NB4 (cell line): ENCODE measurements around the gene ZFAND6.

Experiments
- MYC ChIP-seq: IDR thresholded peaks from 2 replicates; pipeline ENCODE4 v1.6.1; 2011; ENCODE audit warnings: low read depth, low read length
- POLR2A ChIP-seq: IDR thresholded peaks from 2 replicates; pipeline ENCODE4 v1.6.1; 2011; ENCODE audit warnings: mild to moderate bottlenecking; ENCODE audit not compliant: insufficient read length; ENCODE audit errors: extremely low read depth
- TF ChIP-seq, protein P1 (sequence below): IDR thresholded peaks from one replicate; pipeline ENCODE4 v1.5.1; 2012; ENCODE audit warnings: low read depth, low read length

DNA sequence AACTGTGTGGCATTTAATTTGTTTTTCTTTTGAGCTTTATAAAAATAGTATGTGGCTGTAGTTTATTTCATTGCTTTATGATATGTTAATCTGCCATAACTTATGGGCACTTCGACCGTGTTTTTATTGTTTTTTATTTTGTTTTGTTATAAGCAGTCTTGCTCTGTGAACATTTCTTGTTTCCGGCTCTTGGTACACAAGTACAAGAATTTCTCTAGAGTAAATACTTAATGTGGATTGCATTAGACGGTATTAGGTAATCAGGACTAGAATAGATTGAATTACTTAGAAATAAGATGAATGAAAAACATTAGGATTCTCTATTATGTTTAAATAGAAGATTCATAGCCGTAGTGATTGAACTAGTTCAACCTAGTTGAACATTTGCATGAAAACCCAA, 2.1 kb downstream of the ZFAND6 start:
- TF ChIP-seq, protein P1, sequence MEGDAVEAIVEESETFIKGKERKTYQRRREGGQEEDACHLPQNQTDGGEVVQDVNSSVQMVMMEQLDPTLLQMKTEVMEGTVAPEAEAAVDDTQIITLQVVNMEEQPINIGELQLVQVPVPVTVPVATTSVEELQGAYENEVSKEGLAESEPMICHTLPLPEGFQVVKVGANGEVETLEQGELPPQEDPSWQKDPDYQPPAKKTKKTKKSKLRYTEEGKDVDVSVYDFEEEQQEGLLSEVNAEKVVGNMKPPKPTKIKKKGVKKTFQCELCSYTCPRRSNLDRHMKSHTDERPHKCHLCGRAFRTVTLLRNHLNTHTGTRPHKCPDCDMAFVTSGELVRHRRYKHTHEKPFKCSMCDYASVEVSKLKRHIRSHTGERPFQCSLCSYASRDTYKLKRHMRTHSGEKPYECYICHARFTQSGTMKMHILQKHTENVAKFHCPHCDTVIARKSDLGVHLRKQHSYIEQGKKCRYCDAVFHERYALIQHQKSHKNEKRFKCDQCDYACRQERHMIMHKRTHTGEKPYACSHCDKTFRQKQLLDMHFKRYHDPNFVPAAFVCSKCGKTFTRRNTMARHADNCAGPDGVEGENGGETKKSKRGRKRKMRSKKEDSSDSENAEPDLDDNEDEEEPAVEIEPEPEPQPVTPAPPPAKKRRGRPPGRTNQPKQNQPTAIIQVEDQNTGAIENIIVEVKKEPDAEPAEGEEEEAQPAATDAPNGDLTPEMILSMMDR = no peak
- TF ChIP-seq MYC (no peak), POLR2A (no peak)
